Common myeloid progenitor, CD34-positive (primary cell): ENCODE measurements around the gene CDC34.

Experiments
- CTCF ChIA-PET: fragments of 350-600 bp; sonication (Branson Sonifier 250); formaldehyde crosslinking; loops from one replicate; lab custom pipeline; 2021; ENCODE audit warnings: antibody characterized with exemption; lab: Charles Lee
- POLR2A ChIA-PET: fragments of 350-600 bp; sonication (Branson Sonifier 250); formaldehyde crosslinking; loops from one replicate; lab custom pipeline; 2021; ENCODE audit warnings: antibody characterized with exemption; lab: Charles Lee
- DNase-seq, 3 donors: peaks; one replicate each; pipeline versions ENCODE4 v3.0.0 to v3.0.0-alpha.2; 2013
- H3K27ac ChIP-seq, 2 experiments: 1 replicate in 1 of 2; 2 replicates in 1 of 2; pipeline ENCODE4 v1.7.0; 2013; ENCODE audit warnings: inconsistent platforms in 2 of 2, low read length in 2 of 2, mild to moderate bottlenecking in 2 of 2, low read depth in 1 of 2, moderate library complexity in 1 of 2; ENCODE audit not compliant: severe bottlenecking in 2 of 2, insufficient read depth in 1 of 2, poor library complexity in 1 of 2
- H3K27me3 ChIP-seq, 5 experiments: replicated peaks in 2 of 5; 1 replicate in 3 of 5; 2 replicates in 2 of 5; pipeline versions ENCODE4 v1.6.1 to v1.7.0; 2013; ENCODE audit warnings: low read length in 4 of 5, mild to moderate bottlenecking in 2 of 5, moderate library complexity in 2 of 5, inconsistent platforms in 1 of 5; ENCODE audit not compliant: insufficient read depth in 5 of 5, control insufficient read depth in 4 of 5
- H3K36me3 ChIP-seq, 4 experiments: 1 replicate in 2 of 4; 2 replicates in 2 of 4; pipeline versions ENCODE4 v1.6.1 to v1.7.0; 2013; ENCODE audit warnings: low read length in 3 of 4, control low read depth in 1 of 4, mild to moderate bottlenecking in 1 of 4; ENCODE audit not compliant: control insufficient read depth in 4 of 4, insufficient read depth in 4 of 4
- H3K4me1 ChIP-seq, 4 experiments: 1 replicate in 3 of 4; 2 replicates in 1 of 4; pipeline versions ENCODE4 v1.6.1 to v1.7.1; 2013; ENCODE audit warnings: low read length in 3 of 4, mild to moderate bottlenecking in 3 of 4, control low read depth in 1 of 4, inconsistent platforms in 1 of 4, moderate library complexity in 1 of 4; ENCODE audit not compliant: control insufficient read depth in 4 of 4, insufficient read depth in 4 of 4; ENCODE audit errors: control extremely low read depth in 1 of 4
- H3K4me3 ChIP-seq, 7 experiments: 1 replicate in 4 of 7; 2 replicates in 3 of 7; pipeline versions ENCODE4 v1.5.1 to v1.7.0; 2013; ENCODE audit warnings: mild to moderate bottlenecking in 7 of 7, low read length in 6 of 7, moderate library complexity in 6 of 7, inconsistent platforms in 2 of 7, low read depth in 2 of 7, control low read depth in 1 of 7; ENCODE audit not compliant: insufficient read depth in 4 of 7, control insufficient read depth in 1 of 7; ENCODE audit errors: extremely low read depth in 1 of 7
- H3K9me3 ChIP-seq, 5 experiments: 1 replicate in 4 of 5; 2 replicates in 1 of 5; pipeline versions ENCODE4 v1.6.1 to v1.7.1; 2013; ENCODE audit warnings: low read length in 4 of 5, mild to moderate bottlenecking in 2 of 5, inconsistent platforms in 1 of 5, low read depth in 1 of 5, moderate library complexity in 1 of 5; ENCODE audit not compliant: control insufficient read depth in 4 of 5, insufficient read depth in 2 of 5; ENCODE audit errors: control extremely low read depth in 1 of 5
- WGBS: methylation state at CpG from one replicate; pipeline ENCODE4 v1.1.5; 2013; ENCODE audit not compliant: insufficient coverage; 5-methylcytosine and 5-hydroxymethylcytosine counted together

Gene CDC34

DNA sequence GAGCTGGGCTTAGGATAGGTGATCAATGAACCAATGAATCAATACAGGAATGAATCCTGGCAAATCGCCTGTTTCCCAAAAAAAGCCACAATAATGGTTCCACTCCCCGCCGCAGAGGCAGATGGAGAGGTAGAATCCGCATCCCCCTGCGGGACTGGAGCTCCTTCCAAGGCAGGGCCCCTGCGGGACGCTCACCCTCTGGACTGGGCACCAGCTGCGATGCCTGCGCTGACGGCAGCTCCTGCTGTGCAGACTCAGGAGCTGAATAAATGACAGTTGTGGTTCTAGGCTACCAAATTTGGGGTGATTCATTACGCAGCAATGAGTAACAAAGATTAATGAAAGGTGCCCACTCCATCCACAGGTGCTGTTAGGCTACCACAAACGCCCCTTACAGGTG, 8.8 kb upstream of the CDC34 start:
- Histone ChIP-seq H3K4me1 (peaks cover 0 to 7% (median 2%) of the 10 kb centered on the region in 4 experiments), H3K4me3 (no peak overlapping the region), H3K27me3 (peaks cover 0 to 8% (median 0%) of the 10 kb centered on the region in 5 experiments), H3K36me3 (peaks cover 0 to 3% (median 0%) of the 10 kb centered on the region in 4 experiments), H3K27ac (no peak overlapping the region), H3K9me3 (peaks cover 0 to 13% (median 8%) of the 10 kb centered on the region in 5 experiments)
- ChIA-PET CTCF (no interaction called here), POLR2A (no interaction called here)
- no peak for DNase-seq
- WGBS: 98% methylated on average over 11 of the region's 12 CpGs

DNA sequence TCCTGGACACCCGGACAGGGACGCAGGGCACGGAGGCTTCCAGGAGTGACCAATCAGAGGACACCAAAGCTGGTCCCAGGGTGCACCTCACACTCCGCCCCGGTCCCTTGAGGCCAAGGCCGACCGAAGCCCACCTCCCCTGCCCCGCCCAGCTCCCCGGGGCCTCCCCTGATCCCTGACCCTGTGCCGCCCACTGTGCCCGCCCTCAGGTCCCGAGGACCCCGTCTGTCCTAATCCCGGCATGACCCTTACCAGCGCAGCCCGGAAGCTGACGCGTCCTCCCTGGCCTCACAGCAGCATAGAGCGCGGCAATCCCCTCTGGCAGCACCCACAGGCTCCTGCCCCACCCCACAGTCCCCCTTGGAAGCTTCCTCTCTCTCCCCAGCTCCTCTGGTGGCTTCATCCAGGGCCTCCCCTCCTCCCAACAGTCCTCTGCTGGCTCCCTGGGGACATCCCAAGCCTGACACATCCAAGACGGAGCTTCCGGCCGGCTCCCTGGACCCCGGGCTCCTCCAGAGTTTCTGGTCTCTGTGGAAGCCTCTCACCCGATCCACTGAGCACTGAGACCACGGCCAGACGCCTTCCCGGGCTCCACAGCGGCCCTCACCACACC, 7.4 kb upstream of the CDC34 start:
- Histone ChIP-seq H3K27ac (no peak overlapping the region), H3K4me1 (peaks cover 0 to 1% (median 0%) of the 10 kb centered on the region in 4 experiments), H3K27me3 (peaks cover 0 to 8% (median 0%) of the 10 kb centered on the region in 5 experiments), H3K36me3 (peaks cover 0 to 3% (median 0%) of the 10 kb centered on the region in 4 experiments), H3K4me3 (no peak overlapping the region), H3K9me3 (peaks cover 0 to 13% (median 8%) of the 10 kb centered on the region in 5 experiments)
- ChIA-PET CTCF (interaction anchor here (1.6 kb wide), 1 partner anchor 14 kb away, joined by 5 read pairs; no protein-coding TSS in a partner anchor), POLR2A (no interaction called here)
- 92% methylated on average over 23 of the region's 29 CpGs for WGBS
- no peak for DNase-seq

DNA sequence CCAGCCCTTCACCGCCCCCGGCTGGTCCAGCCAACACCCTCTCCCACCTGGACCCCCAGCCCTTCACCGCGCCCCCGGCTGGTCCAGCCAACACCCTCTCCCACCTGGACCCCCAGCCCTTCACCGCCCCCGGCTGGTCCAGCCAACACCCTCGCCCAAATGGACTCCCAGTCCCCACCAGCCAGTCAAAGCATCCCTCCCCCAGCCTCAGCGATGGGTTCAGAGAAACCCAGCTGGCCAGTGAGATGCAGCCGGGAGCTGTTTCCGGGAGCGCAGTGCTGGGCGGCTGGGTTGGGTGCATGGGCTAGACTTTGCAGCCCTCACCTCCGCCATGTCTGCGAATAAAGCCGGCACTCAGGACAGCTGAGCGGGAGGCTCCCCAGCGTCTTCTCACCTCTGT, 6.5 kb upstream of the CDC34 start:
- H3K9me3 ChIP-seq: peaks cover 0 to 13% (median 7%) of the 10 kb centered on the region in 5 experiments
- H3K4me3 ChIP-seq: no peak overlapping the region
- no peaks in the 10 kb centered on the region for H3K4me1 ChIP-seq
- 77% methylated on average over 13 of the region's 18 CpGs for WGBS
- no peak for DNase-seq
- H3K27me3 ChIP-seq: peaks cover 0 to 5% (median 0%) of the 10 kb centered on the region in 5 experiments
- ChIA-PET POLR2A (no interaction called here), CTCF (interaction anchor here (1.6 kb wide), 1 partner anchor 14 kb away, joined by 5 read pairs; no protein-coding TSS in a partner anchor)
- H3K27ac ChIP-seq: no peak overlapping the region
- H3K36me3 ChIP-seq: no peaks in the 10 kb centered on the region

DNA sequence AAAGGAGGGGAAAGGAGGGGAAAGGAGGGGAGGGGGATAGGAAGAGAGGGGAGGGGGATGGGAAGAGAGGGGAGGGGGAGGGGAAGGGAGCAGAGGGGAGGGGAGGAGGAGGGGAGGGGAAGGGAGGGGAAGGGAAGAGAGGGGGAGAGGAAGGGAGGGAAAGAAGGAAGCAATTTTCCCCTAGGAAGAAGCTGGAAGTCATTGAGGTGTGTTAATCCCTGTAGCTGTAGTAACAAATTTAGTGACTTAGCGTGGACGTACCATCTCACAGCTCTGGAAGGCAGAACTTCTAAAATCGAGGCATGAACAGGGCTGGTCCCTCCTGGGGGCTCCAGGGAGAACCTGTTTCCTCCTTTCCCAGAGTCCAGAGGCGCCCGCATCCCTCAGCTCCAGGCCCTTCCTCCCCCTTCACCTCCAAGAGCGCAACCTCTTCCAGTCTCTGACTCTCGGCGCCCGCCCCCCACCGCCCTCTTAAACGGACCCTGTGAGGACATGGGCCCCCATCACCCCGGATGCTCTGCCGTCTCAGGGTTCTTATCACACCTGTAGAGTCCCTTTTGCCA, 5.6 kb upstream of the CDC34 start:
- CTCF ChIA-PET: interaction anchor here (0.8 kb wide), 1 partner anchor 15 kb away, joined by 4 read pairs; no protein-coding TSS in a partner anchor

DNA sequence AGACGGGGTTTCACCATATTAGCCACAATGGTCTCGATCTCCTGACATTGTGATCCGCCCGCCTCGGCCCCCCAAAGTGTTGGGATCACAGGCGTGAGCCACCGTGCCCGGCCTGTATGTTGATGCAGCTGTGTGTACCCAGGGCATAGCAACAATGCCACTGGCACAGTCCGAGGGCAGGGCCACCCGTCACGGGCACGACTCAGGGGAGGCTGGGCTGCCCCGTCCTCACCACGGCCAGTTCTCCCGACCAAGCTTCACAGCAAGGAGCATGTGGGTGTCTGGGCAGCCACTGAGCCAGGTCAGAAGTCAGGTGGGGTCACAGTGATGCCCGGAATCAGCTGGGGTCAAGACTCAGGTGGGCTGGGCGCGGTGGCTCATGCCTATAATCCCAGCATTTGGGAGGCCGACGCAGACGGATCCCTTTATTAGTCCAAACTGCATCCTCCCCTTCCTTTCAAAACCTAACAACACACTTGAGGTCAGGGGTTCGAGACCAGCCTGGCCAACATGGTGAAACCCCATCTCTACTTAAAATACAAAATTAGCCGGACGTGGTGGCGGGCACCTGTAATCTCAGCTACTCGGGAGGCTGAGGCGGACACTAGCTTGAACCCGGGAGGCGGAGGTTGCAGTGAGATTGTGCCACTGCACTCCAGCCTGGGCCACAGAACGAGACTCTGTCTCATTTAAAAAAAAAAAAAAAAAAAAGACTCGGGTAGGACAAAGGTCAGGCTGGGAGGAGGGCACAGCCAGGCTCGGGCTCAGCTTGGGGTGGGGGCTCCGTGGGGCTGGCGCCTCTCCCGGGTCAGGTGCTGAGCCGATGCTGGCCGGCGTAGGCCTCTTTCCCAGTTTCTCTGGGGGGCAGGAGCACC, 1.2 kb upstream of the CDC34 start:
- Histone ChIP-seq H3K36me3 (peaks cover 0 to 4% (median 0%) of the 10 kb centered on the region in 4 experiments), H3K4me3 (peak overlapping the region; percentile 71 to 90 (median 87)), H3K9me3 (no peaks in the 10 kb centered on the region), H3K27ac (peak overlapping the region in 1 of 2 experiments; percentile 77), H3K4me1 (peaks cover 0 to 28% (median 22%) of the 10 kb centered on the region in 4 experiments), H3K27me3 (peaks cover 0 to 2% (median 0%) of the 10 kb centered on the region in 5 experiments)
- ChIA-PET CTCF (interaction anchor here (0.7 to 6.0 kb wide), 3 partner anchors 12 to 24 kb away, joined by 3 to 56 read pairs (median 3); no protein-coding TSS in a partner anchor), POLR2A (interaction anchor here (0.7 to 1.9 kb wide), 2 partner anchors 10 to 20 kb away, joined by 6 to 10 read pairs; no protein-coding TSS in a partner anchor)
- DNase-seq: no peak
- WGBS: 85% methylated on average over 28 of the region's 38 CpGs

More for the DNA sequence above, 5.6 kb upstream of the CDC34 start:
- WGBS: 61% methylated on average over 13 of the region's 13 CpGs
- H3K27ac ChIP-seq: no peak overlapping the region
- POLR2A ChIA-PET: no interaction called here
- peaks cover 0 to 5% (median 0%) of the 10 kb centered on the region in 5 experiments for H3K27me3 ChIP-seq
- peaks cover 0 to 13% (median 7%) of the 10 kb centered on the region in 5 experiments for H3K9me3 ChIP-seq
- no peak for DNase-seq
- peaks cover 0 to 8% (median 5%) of the 10 kb centered on the region in 4 experiments for H3K4me1 ChIP-seq
- H3K4me3 ChIP-seq: no peak overlapping the region
- H3K36me3 ChIP-seq: no peaks in the 10 kb centered on the region

DNA sequence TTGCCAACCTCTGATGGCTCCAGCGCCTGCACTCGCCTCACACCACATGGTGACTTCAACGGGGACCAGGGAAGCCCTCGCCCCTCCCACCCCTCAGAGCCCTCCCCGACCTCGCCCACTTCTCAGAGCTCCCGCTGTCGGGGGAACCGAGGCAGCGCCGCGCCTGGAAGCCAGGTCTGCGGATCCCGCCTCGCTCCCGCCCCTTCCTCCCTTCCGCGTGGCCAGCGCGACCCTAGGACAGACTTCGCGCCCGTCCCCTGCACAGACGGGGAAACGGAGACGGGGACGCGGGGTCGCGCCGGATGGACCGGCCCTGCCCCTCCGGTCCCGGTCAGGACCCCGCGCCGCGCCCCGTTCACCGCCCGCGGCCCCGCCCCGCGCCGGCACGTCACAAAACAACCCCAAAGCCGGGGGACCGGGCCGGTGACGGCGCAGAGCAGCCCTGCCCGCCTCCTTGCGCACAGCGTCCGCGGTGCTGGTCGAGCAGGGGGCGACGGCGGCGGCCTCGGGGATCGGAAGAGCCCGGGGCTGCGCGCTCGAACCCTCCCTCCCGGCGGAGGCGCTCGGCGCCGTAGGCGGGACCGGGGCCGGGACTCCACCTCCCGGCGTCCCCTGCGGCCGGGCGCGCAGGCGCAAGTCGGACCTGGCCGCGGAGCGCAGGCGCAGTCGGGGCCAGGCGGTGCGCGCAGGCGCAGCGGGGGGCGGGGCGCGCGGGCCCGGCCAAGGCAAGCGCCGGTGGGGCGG, 379 bp upstream of the CDC34 start:
- CTCF ChIA-PET: interaction anchor here (0.7 to 6.0 kb wide), 4 partner anchors 12 to 25 kb away, joined by 3 to 56 read pairs (median 4); partner anchors contain the start of gene TPGS1

More for the DNA sequence above, 379 bp upstream of the CDC34 start:
- Histone ChIP-seq H3K27me3 (peaks cover 0 to 2% (median 0%) of the 10 kb centered on the region in 5 experiments), H3K4me1 (peaks cover 0 to 28% (median 22%) of the 10 kb centered on the region in 4 experiments), H3K27ac (peak overlapping the region; percentile 40 to 77), H3K9me3 (no peaks in the 10 kb centered on the region), H3K4me3 (peak overlapping the region; percentile 72 to 90 (median 87)), H3K36me3 (peaks cover 0 to 12% (median 4%) of the 10 kb centered on the region in 4 experiments)
- 0% methylated on average over 84 of the region's 103 CpGs for WGBS
- DNase-seq: peak; percentile 83 to 94 (median 94)
- POLR2A ChIA-PET: interaction anchor here (0.6 to 1.9 kb wide), 3 partner anchors 20 to 55 kb away, joined by 3 to 10 read pairs (median 5); partner anchors contain the start of gene BSG
